NCI-H510A treated with DMSO at 0.1 percent for 48 hours (cell line): ENCODE measurements around the gene TSHB.
"Not testable (repeated sequence)": the region's sequence is repeated elsewhere in the genome, so short reads cannot be mapped to it uniquely, and the experiment has no call there.

ENCODE experiments used
- DNase-seq: peaks from one replicate; lab custom pipeline; 2025; lab: John Stamatoyannopoulos, UW

Gene TSHB

GRCh38 chr1:115029526-115029925 lies at the start of gene TSHB:
TSS of gene TSHB (plus strand) at chr1:115029826. CDS start at chr1:115033363, 3,537 bp downstream.
- DNase-seq: no peak

- no peak for DNase-seq
Observed at GRCh38 chr1:114982251-114982650, 47.4 kb upstream of the TSHB start.

- no peak for DNase-seq
Observed at GRCh38 chr1:114986286-114986685, 43.3 kb upstream of the TSHB start.

GRCh38 chr1:114988095-114988494 lies 41.5 kb upstream of the TSHB start:
- no peak for DNase-seq

GRCh38 chr1:114997510-114998289 lies 31.9 kb upstream of the TSHB start:
- DNase-seq: no peak

GRCh38 chr1:115006191-115006590 lies 23.4 kb upstream of the TSHB start:
- DNase-seq: no peak

- no peak for DNase-seq
Observed at GRCh38 chr1:115012006-115012405, 17.6 kb upstream of the TSHB start.

GRCh38 chr1:115012434-115012833 lies 17.2 kb upstream of the TSHB start:
- DNase-seq: no peak

- no peak for DNase-seq
Observed at GRCh38 chr1:115013792-115014191, 15.8 kb upstream of the TSHB start.

- not testable (repeated sequence) for DNase-seq
Observed at GRCh38 chr1:115019549-115019948, 10.1 kb upstream of the TSHB start.

- DNase-seq: no peak
Observed at GRCh38 chr1:115021145-115021544, 8.5 kb upstream of the TSHB start.

- no peak for DNase-seq
Observed at GRCh38 chr1:115023593-115023992, 6.0 kb upstream of the TSHB start.

GRCh38 chr1:115031595-115031994 lies 2.0 kb downstream of the TSHB start:
- DNase-seq: no peak

- no peak for DNase-seq
Observed at GRCh38 chr1:115035652-115036051, 6.0 kb downstream of the TSHB start.

GRCh38 chr1:115036814-115037507 lies 7.3 kb downstream of the TSHB start:
- DNase-seq: no peak

GRCh38 chr1:115040501-115040900 lies 10.9 kb downstream of the TSHB start:
- DNase-seq: no peak

GRCh38 chr1:115041654-115042053 lies 12.0 kb downstream of the TSHB start:
- no peak for DNase-seq

GRCh38 chr1:115046751-115047150 lies 17.1 kb downstream of the TSHB start:
- no peak for DNase-seq

- no peak for DNase-seq
Observed at GRCh38 chr1:115051850-115052249, 22.2 kb downstream of the TSHB start.

GRCh38 chr1:115052454-115053083 lies 22.9 kb downstream of the TSHB start:
- DNase-seq: peak; percentile 83

GRCh38 chr1:115056395-115056798 lies 26.8 kb downstream of the TSHB start:
- DNase-seq: no peak

- no peak for DNase-seq
Observed at GRCh38 chr1:115057661-115058254, 28.1 kb downstream of the TSHB start.

- DNase-seq: no peak
Observed at GRCh38 chr1:115059316-115059715, 29.7 kb downstream of the TSHB start.
